Ureter (tissue), 1 donor: ENCODE measurements around the gene BHMT. TPM values are rescaled to one million over a fixed set of nuclear protein-coding genes. Genes with fewer than 3 reads are reported as not detected.

ENCODE experiments used
- DNase-seq: peaks from one replicate; pipeline ENCODE4 v3.0.0-alpha.2; 2020; ENCODE audit warnings: low spot score
- total RNA-seq: library from RNA; stranded (reverse); gene quantifications from one replicate; pipeline ENCODE4 v1.2.4, GENCODE V29; 2023
- donor health status: DM: yes; HTN: yes; CAD: no.

BHMT gene
- total RNA-seq: 8.7 TPM

- DNase-seq: no peak
Observed at GRCh38 chr5:79111387-79111959, at the start of gene BHMT. TSS of gene BHMT (plus strand) at chr5:79111809. CDS start at chr5:79111886, 77 bp downstream.

GRCh38 chr5:79062436-79062835 lies 49.2 kb upstream of the BHMT start:
- no peak for DNase-seq

- no peak for DNase-seq
Observed at GRCh38 chr5:79069488-79070349, 41.9 kb upstream of the BHMT start, which contains the start of the genes BHMT2 and DMGDH. TSS of gene BHMT2 (plus strand) at chr5:79069767. CDS start at chr5:79069783, 16 bp downstream. TSS of gene DMGDH (minus strand) at chr5:79069674. CDS start at chr5:79069620, 54 bp downstream.

GRCh38 chr5:79070350-79070667 lies 41.3 kb upstream of the BHMT start:
- no peak for DNase-seq

GRCh38 chr5:79074641-79075040 lies 37.0 kb upstream of the BHMT start:
- no peak for DNase-seq

GRCh38 chr5:79075646-79076426 lies 35.8 kb upstream of the BHMT start:
- no peak for DNase-seq

GRCh38 chr5:79076819-79077218 lies 34.8 kb upstream of the BHMT start:
- DNase-seq: no peak

- DNase-seq: no peak
Observed at GRCh38 chr5:79077680-79078365, 33.8 kb upstream of the BHMT start.

- DNase-seq: no peak
Observed at GRCh38 chr5:79080804-79081203, 30.8 kb upstream of the BHMT start.

- no peak for DNase-seq
Observed at GRCh38 chr5:79081779-79082178, 29.8 kb upstream of the BHMT start.

- no peak for DNase-seq
Observed at GRCh38 chr5:79086116-79086515, 25.5 kb upstream of the BHMT start.

GRCh38 chr5:79088507-79088906 lies 23.1 kb upstream of the BHMT start:
- no peak for DNase-seq

- no peak for DNase-seq
Observed at GRCh38 chr5:79091064-79091463, 20.5 kb upstream of the BHMT start.

GRCh38 chr5:79093762-79094161 lies 17.8 kb upstream of the BHMT start:
- no peak for DNase-seq

GRCh38 chr5:79105868-79106267 lies 5.7 kb upstream of the BHMT start:
- no peak for DNase-seq

GRCh38 chr5:79107020-79107796 lies 4.4 kb upstream of the BHMT start:
- no peak for DNase-seq

- DNase-seq: no peak
Observed at GRCh38 chr5:79108086-79108485, 3.5 kb upstream of the BHMT start.

GRCh38 chr5:79108792-79109191 lies 2.8 kb upstream of the BHMT start:
- DNase-seq: no peak

GRCh38 chr5:79109527-79110492 lies 1.8 kb upstream of the BHMT start:
- DNase-seq: no peak
